GM21447 (cell line): Measurements from ENCODE around the gene ZFP36L2.

ENCODE experiments used
- ATAC-seq: cut with Tn5 transposase; IDR thresholded peaks from one replicate; pipeline ENCODE4 v1.9.1; 2021; ENCODE audit not compliant: unreplicated experiment

Gene ZFP36L2

DNA sequence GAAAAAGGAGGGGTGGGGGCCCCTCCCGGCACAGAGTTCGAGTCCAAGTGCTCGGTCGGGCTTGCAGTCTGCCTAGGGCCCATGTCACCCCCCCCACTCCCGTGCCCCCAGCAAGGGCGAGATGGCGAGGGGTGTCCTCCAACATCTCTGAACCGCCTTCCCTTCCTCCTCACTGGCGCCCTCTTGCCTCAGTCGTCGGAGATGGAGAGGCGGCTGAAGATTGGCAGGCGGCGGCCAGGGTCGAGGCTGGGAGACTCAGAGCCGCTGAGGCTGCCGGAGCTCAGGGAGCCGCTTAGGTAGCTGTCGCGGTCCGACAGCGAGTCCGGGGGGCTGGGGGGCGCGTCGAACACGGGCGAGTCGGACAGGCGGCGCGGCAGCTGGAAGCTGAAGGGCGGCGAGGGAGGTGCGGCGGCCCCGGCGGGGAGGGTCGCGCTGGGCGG lies 2.3 kb downstream of the ZFP36L2 start:
- ATAC-seq = no peak

GRCh38 chr2:43223521-43224001 lies 2.8 kb downstream of the ZFP36L2 start:
- no peak for ATAC-seq

DNA sequence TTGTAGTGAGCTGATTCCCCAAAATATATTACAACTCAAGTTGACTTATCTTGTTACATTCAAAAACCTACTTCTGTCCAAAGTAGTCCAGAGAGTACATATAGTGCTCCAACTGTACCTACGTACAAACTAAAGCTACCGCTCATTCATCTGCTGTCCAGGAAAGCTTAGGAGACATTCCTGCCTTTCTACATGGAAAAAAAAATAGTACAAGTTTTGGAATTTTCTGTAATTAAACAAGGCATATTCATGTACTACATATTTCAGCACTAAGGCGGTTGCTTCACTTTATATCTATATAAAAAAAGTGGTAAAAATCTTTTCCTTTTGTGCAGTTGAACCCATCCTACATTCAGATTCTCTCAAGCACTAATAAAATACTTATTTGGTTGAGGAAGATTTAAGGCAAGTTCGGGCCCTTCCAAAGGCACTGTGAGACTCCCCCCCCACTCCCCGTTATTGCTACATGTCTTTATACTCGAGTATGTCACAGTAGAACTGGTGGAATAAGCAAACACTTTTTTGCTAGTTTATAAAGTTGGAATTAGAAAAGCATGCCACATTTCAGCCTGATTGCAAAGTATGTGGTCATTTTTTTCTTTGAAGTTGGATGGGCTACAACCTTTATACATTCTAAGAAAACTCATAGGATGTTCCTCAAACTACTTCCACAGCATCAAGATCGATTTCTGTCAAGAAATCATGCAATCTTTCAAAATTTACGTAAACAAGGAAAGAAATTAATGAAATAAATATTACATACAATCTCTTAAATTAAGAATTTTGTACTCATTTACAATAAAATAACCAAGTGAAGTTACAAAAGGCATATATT lies 3.7 kb downstream of the ZFP36L2 start:
- ATAC-seq = no peak

GRCh38 chr2:43221763-43222474 lies 4.5 kb downstream of the ZFP36L2 start:
- ATAC-seq = no peak

DNA sequence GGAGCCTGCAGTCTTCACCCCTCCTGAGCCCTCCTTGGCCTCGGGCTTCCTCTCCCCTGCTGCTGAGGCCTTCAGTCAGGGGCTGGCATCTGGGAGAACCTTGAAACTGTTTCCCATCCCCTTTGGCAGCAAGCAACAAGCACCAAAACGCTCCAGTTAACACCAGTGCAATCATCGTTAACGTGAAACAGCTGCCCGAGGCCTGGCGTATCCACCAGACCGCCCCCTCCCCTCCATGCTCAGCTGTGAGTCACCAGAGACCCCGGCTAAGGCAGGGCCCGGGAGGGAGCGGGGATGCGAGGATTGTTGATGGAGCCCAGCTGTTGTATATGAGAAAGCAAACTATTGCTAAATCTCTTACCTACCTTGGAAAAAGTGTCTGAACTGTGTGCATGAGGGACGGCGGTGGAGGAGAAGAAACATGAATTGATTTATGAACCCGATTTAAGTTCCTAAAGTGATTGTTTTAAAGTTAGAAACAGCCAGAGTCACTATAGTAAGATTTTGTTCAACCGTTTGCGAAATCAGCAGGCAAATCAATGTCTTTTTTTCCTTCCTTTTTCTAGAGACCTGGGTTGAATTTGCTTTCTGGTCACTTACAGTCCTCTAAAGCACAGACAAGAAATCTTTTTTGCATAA lies 5.2 kb downstream of the ZFP36L2 start:
- ATAC-seq = no peak

- ATAC-seq = no peak
Measured at GRCh38 chr2:43220760-43221123, 5.7 kb downstream of the ZFP36L2 start.

DNA sequence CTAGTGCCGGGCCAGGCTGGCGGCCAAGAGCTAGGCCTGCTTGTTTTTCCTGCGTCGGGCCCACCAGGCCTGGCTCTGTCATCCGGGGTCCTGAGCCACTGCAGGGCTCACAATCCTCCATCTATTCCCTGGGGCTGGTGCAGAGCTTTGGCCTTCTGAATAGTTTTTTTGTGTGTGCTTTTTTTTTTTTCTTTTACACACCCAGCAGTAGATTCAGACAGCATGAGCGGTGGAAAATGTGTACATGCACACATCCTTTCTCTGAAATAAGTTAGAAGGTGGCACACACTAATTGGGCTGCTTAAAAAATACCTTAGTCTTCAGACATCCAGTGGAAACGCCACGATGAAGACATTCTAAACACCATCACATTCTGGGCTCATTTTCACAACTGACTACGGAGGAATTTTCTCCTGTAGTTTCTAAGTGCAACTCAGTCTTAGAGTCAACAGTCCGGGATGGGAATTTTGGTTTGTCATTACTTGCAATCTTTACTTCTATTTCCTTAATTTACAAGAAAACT lies 6.1 kb downstream of the ZFP36L2 start:
- no peak for ATAC-seq

GRCh38 chr2:43219383-43220228 lies 6.8 kb downstream of the ZFP36L2 start:
- peak; percentile 57 for ATAC-seq

- peak; percentile 46 for ATAC-seq
Measured at GRCh38 chr2:43218702-43219382, 7.6 kb downstream of the ZFP36L2 start.

DNA sequence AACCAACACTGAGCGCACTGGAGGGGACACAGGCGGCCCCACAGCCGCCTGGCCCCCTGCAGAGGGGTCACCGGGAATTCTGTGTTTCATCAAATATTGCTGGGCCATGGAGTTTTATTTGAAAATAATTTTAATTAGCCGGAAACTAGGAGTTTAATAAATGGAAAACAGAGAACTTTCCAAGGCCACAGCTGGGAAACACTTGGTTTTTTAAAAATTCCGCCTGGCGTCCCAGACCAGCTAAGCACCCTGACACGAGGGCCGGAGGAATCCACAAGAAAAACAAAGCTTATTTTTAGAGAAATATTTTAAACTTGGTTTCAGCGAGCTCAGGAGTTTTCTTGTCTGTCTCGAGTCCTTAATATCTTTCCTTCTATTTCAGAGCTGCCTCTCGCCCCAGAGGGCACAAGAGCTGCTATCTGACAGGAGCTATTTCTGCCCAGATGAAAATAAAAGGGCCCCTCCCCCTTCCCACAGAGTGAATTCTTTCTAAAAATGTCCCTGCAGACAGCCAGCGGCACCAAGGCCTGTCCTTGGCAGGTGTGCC lies 8.2 kb downstream of the ZFP36L2 start:
- ATAC-seq = no peak

DNA sequence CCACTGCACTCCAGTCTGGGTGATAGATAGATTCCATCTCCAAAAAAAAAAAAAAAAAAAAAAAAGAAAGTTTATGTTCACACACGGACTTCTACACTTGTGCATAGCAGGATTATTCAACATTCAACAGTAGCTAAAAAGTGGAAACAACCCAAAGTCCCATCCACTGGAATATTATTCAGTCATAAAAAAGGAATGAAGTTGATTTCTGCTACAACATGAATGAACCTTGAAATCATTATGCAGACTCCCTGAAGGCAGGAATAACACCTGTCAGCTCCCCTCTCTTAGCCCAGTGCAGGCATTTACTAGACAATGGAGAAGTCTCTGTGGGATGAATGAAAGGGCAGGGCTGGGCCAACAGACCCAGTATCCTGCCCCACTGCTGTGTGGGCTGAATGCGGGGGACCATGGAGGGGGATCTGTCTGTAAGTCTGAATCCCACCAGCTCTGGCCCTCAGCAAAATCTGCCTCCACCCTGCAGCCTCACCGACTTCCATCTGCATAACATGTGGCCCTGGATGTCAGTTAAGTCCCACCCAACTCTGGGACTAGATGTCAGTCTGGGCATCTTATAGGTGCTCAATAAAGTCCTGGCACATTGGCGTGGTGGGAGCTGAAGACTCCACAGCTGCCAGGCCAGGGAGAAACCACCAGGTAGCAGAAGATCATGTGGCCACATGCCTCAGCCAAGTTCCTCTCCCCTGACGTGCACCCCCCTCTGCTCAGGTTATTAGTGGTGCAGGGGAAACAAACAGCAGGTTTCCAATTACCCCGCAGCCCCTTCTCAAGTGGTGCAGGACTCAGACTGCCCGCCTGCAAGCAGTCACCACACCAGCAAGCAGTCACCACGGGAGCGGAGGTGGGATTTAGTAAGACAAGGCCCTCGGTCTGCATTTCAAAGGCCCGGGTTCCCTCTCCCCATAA lies 8.9 kb downstream of the ZFP36L2 start:
- ATAC-seq = no peak

- no peak for ATAC-seq
Measured at GRCh38 chr2:43216629-43217028, 9.8 kb downstream of the ZFP36L2 start.

DNA sequence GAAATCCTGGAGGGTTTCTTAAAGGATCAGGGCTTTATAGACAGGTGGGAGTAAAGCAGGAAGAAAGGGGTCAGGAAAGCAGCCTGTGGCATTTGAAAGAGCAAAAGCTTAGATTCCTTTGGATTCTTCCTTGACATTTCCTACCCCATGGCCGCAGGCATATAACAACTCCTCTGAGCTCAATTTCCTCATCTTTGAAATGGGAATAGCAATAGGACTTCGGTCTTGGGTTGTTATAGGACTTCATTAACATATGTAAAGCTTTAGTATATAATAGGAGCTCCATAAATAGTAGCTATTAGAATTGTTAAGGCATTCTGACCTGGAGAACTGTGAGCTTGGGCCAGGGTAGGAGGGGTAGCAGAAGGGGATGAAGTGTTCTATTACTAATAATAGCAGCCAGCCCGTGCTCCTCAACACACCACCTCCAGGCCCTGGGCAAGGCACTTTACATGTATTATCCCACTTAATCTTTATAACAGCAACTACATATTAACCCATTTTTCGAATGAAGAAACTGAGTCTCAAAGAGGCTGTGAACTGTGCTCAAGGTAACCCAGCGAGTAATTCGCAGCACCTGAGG lies 10.6 kb downstream of the ZFP36L2 start:
- ATAC-seq = no peak

DNA sequence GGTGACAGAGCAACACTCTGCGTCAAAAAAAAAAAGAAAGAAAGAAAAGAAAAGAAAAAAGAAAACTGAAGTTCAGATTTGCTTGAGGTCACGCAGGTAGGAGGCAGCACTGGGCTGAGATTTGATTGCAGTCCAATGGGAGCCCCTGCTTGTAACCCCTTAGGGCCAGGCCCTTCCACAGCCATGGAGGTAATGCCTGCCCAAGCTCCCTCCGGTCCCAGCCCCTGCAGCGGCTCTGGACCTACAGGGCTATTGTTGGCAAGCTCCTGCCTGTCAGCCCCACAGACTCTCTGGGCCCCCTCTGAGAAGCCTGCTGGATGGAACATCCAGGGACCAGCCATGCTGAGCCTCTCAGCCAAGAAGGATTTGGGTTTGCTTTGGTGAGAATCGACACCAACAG lies 12.2 kb downstream of the ZFP36L2 start:
- no peak for ATAC-seq

GRCh38 chr2:43212931-43213330 lies 13.5 kb downstream of the ZFP36L2 start:
- no peak for ATAC-seq

GRCh38 chr2:43212216-43212835 lies 14.1 kb downstream of the ZFP36L2 start:
- ATAC-seq = no peak

DNA sequence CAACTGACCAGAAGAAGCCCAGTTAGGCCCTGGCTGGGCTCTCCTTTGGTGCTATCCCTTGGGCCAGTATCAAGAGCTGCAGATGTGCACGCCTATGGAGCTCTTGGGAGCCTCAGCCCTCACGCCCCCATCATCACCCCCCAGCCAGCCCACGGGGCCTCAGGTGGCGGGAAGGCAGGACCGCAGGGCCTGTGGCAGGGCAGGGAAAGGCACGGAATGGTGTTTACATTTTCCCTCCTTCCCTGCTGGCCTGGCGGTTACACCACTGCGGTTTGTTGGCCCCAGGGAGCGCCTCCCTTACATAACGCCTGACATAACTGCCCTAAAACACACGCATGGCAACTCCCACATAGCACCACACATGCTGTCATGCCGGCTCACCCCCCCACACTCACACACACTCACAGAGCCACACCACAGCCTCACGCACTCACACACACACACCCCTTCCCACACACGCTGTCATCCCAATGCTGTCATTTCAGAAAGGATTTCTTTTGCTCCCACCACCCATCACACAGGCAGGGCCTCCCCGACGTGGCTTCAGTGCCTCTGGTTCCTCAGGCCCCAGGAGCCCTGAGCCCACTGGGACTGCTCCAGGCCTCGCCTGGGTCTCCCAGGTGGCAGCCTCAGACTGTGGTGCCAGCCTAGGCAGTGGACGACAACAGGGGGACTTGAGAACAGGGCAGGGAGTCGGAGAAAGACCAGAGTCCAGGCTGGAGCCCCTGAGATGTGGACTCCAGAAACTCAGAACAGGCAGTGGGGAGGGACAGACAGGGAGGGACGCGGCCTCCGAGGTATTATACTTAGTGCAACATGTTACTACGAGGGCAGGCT lies 15.7 kb downstream of the ZFP36L2 start:
- no peak for ATAC-seq
